ENCODE measurements around the gene PAX4. TPM values are rescaled to one million over a fixed set of nuclear protein-coding genes. Genes with fewer than 3 reads are reported as not detected.

PAX4 gene
- total RNA-seq, 1 experiment from 2014 or later, result not detected

- H2BK20ac ChIP-seq (ENCODE audit: low read depth, low read length, poor library complexity, severe bottlenecking), result no peak overlapping the region
- H3K4ac ChIP-seq (ENCODE audit: low read depth, low read length), result no peak overlapping the region
- no peaks in the 10 kb centered on the region for H3K79me2 ChIP-seq (ENCODE audit: insufficient read depth, low read length)
- H3K18ac ChIP-seq (ENCODE audit: insufficient read length, low read depth, low read length), result no peak overlapping the region
- H3K56ac ChIP-seq (ENCODE audit: insufficient read length, low read depth, low read length), result no peak overlapping the region
- Mint-ChIP-seq H3K9me3 (no peaks in the 10 kb centered on the region), H3K4me3 (no peak overlapping the region), H3K4me1 (peaks cover 8% of the 10 kb centered on the region in 2 experiments), H3K36me3 (ENCODE audit: insufficient read depth in 1 of 3, low read depth in 3 of 3) (no peaks in the 10 kb centered on the region), H3K27me3 (ENCODE audit: low read depth) (no peaks in the 10 kb centered on the region), H3K27ac (no peak overlapping the region)
- DNase-seq, result no peak
- no peak overlapping the region for H2BK15ac ChIP-seq (ENCODE audit: low read depth, low read length)
- no peak overlapping the region for H4K5ac ChIP-seq (ENCODE audit: insufficient read length, low read depth, low read length)
- H3K23me2 ChIP-seq (ENCODE audit: insufficient read length, low read depth, low read length, poor library complexity, severe bottlenecking), result no peaks in the 10 kb centered on the region
- H3K79me1 ChIP-seq (ENCODE audit: insufficient read depth, low read depth, low read length, poor library complexity, severe bottlenecking), result no peaks in the 10 kb centered on the region
- no peaks in the 10 kb centered on the region for H3K27me3 ChIP-seq (ENCODE audit: insufficient read depth, low read length)
- H4K20me1 ChIP-seq (ENCODE audit: control insufficient read depth, insufficient read depth, insufficient read length), result no peaks in the 10 kb centered on the region
- H3T11ph ChIP-seq (ENCODE audit: low read length), result no peak overlapping the region
- no peak for TF ChIP-seq CTCF (conservative IDR thresholded peaks at IDR 0.05)
- H4K8ac ChIP-seq (replicated peaks; ENCODE audit: insufficient read length, low read depth, low read length), result no peak overlapping the region
- H2BK120ac ChIP-seq (ENCODE audit: low read depth, low read length, poor library complexity, severe bottlenecking), result no peak overlapping the region
- no peak overlapping the region for H4K91ac ChIP-seq (ENCODE audit: insufficient read length, low read depth, low read length)
- WGBS (ENCODE audit: extremely low coverage, insufficient read length, low lambda C conversion rate), result no CpG with 5 or more reads among the region's 2 CpGs
- H2BK5ac ChIP-seq (ENCODE audit: insufficient read length, low read length), result no peak overlapping the region
- no peak overlapping the region for H3K4me2 ChIP-seq (ENCODE audit: insufficient read depth, insufficient read length, low read length)
- no peak overlapping the region for H3K14ac ChIP-seq (ENCODE audit: insufficient read depth, low read length)
- H2BK12ac ChIP-seq (ENCODE audit: insufficient read length, low read depth, low read length), result no peak overlapping the region
- H3K27ac ChIP-seq (ENCODE audit: insufficient read length, low read depth, low read length), result no peak overlapping the region
- H2AFZ ChIP-seq (ENCODE audit: low read length), result no peak overlapping the region
- H3K4me1 ChIP-seq (ENCODE audit: insufficient read depth, low read length), result no peaks in the 10 kb centered on the region
- H2AK5ac ChIP-seq (ENCODE audit: insufficient read length, low read length), result no peak overlapping the region
- H3K9me3 ChIP-seq (ENCODE audit: control insufficient read depth, low read depth, low read length), result no peaks in the 10 kb centered on the region
- no peak overlapping the region for H3K23ac ChIP-seq (ENCODE audit: insufficient read length, low read depth, low read length)
- no peak overlapping the region for H3K9ac ChIP-seq (ENCODE audit: extremely low read depth, insufficient read length, low read length)
Measured at GRCh38 chr7:127644484-127644883, 26.5 kb upstream of the PAX4 start.
